ENCODE measurements around the gene LMAN1.

LMAN1 gene

GRCh38 chr18:59303006-59303405 lies 56.1 kb downstream of the LMAN1 start:
- no peak for DNase-seq

GRCh38 chr18:59301929-59302328 lies 57.1 kb downstream of the LMAN1 start:
- no peak for DNase-seq

- peak; percentile 26 for DNase-seq
Measured at GRCh38 chr18:59300676-59301285, 58.3 kb downstream of the LMAN1 start.

- no peak for DNase-seq
Measured at GRCh38 chr18:59298871-59299270, 60.2 kb downstream of the LMAN1 start.

GRCh38 chr18:59293317-59293716 lies 65.7 kb downstream of the LMAN1 start:
- no peak for DNase-seq

- no peak for DNase-seq
Measured at GRCh38 chr18:59286341-59286740, 72.7 kb downstream of the LMAN1 start.

- no peak for DNase-seq
Measured at GRCh38 chr18:59282341-59282740, 76.7 kb downstream of the LMAN1 start.

GRCh38 chr18:59279722-59280121 lies 79.3 kb downstream of the LMAN1 start:
- no peak for DNase-seq

GRCh38 chr18:59279193-59279592 lies 79.9 kb downstream of the LMAN1 start:
- no peak for DNase-seq

- DNase-seq, result no peak
Measured at GRCh38 chr18:59278793-59279192, 80.3 kb downstream of the LMAN1 start.

All from DMS53 (cell line).